SK-N-SH treated with all-trans-retinoic acid at 6 μM for 48 hours (cell line): Measurements from ENCODE around the gene LRCH1.
"Not testable (repeated sequence)": the region's sequence is repeated elsewhere in the genome, so short reads cannot be mapped to it uniquely, and the experiment has no call there.

ENCODE experiments used
- ATAC-seq: fragments of 200-7000 bp; cut with Tn5 transposase; 3 replicates; pipeline ENCODE4 v1.9.1; 2020; ENCODE audit warnings: mild to moderate bottlenecking, moderate library complexity
- ARNTL ChIP-seq: fragments of 450-650 bp; formaldehyde crosslinking; IDR thresholded peaks from 2 replicates; pipeline ENCODE4 v1.5.0; 2020; ENCODE audit warnings: low read depth, mild to moderate bottlenecking, moderate library complexity, borderline replicate concordance
- CSDC2 ChIP-seq: fragments of 250-450 bp; sonication (Bioruptor Pico); IDR thresholded peaks from 2 replicates; pipeline ENCODE4 v1.5.0; 2020; ENCODE audit warnings: mild to moderate bottlenecking, moderate library complexity
- ESRRG ChIP-seq: fragments of 250-450 bp; sonication (Bioruptor Pico); IDR thresholded peaks from 2 replicates; pipeline ENCODE4 v1.6.1; 2021; ENCODE audit warnings: mild to moderate bottlenecking
- GLIS3 ChIP-seq: fragments of 250-450 bp; sonication (Bioruptor Pico); IDR thresholded peaks from 2 replicates; pipeline ENCODE4 v1.5.0; 2020; ENCODE audit warnings: mild to moderate bottlenecking, moderate library complexity
- ISL1 ChIP-seq: fragments of 250-450 bp; sonication (Bioruptor Pico); IDR thresholded peaks from 2 replicates; pipeline ENCODE4 v2.1.2; 2022; ENCODE audit warnings: mild to moderate bottlenecking, moderate library complexity
- OSR1 ChIP-seq: fragments of 250-450 bp; sonication (Bioruptor Pico); IDR thresholded peaks from 2 replicates; pipeline ENCODE4 v1.8.0; 2022; ENCODE audit warnings: moderate library complexity, mild to moderate bottlenecking, inconsistent platforms
- PPARA ChIP-seq: fragments of 250-450 bp; sonication (Bioruptor Pico); IDR thresholded peaks from 2 replicates; pipeline ENCODE4 v1.5.0; 2020; ENCODE audit warnings: mild to moderate bottlenecking, borderline replicate concordance
- RARB ChIP-seq: fragments of 250-450 bp; sonication (Bioruptor Pico); IDR thresholded peaks from 2 replicates; pipeline ENCODE4 v1.8.0; 2021; ENCODE audit warnings: mild to moderate bottlenecking, moderate library complexity
- SNAI2 ChIP-seq: fragments of 250-450 bp; sonication (Bioruptor Pico); IDR thresholded peaks from 2 replicates; pipeline ENCODE4 v1.5.0; 2020; ENCODE audit warnings: mild to moderate bottlenecking, moderate library complexity
- TOX ChIP-seq: fragments of 250-450 bp; sonication (Bioruptor Pico); IDR thresholded peaks from 2 replicates; pipeline ENCODE4 v1.8.0; 2021; ENCODE audit warnings: mild to moderate bottlenecking, moderate library complexity, borderline replicate concordance
- ZC3H10 ChIP-seq: fragments of 250-450 bp; sonication (Bioruptor Pico); IDR thresholded peaks from 2 replicates; pipeline ENCODE4 v1.5.1; 2021; ENCODE audit warnings: mild to moderate bottlenecking, moderate library complexity
- ZFP3 ChIP-seq: fragments of 250-450 bp; sonication (Bioruptor Pico); IDR thresholded peaks from 2 replicates; pipeline ENCODE4 v1.5.0; 2020; ENCODE audit warnings: mild to moderate bottlenecking, moderate library complexity
- ZFP30 ChIP-seq: fragments of 450-650 bp; formaldehyde crosslinking; IDR thresholded peaks from 2 replicates; pipeline ENCODE4 v1.5.0; 2022; ENCODE audit warnings: mild to moderate bottlenecking, moderate library complexity
- ZNF565 ChIP-seq: fragments of 450-650 bp; formaldehyde crosslinking; conservative IDR thresholded peaks from 2 replicates; pipeline ENCODE4 v1.5.0; 2020; ENCODE audit warnings: low read depth, mild to moderate bottlenecking, moderate library complexity
- ZNF70 ChIP-seq: fragments of 450-650 bp; formaldehyde crosslinking; IDR thresholded peaks from 2 replicates; pipeline ENCODE4 v1.5.0; 2020; ENCODE audit warnings: mild to moderate bottlenecking, moderate library complexity
- TF ChIP-seq, protein P1 (sequence below): fragments of 250-450 bp; sonication (Bioruptor Pico); IDR thresholded peaks from 2 replicates; pipeline ENCODE4 v1.5.0; 2020; ENCODE audit warnings: mild to moderate bottlenecking, moderate library complexity
- TF ChIP-seq, protein P2 (sequence below): fragments of 250-450 bp; sonication (Bioruptor Pico); IDR thresholded peaks from 2 replicates; pipeline ENCODE4 v1.5.1; 2020; ENCODE audit warnings: low read depth, mild to moderate bottlenecking, moderate library complexity
- TF ChIP-seq, protein P3 (sequence below): fragments of 250-450 bp; sonication (Bioruptor Pico); IDR thresholded peaks from 2 replicates; pipeline ENCODE4 v1.8.0; 2020; ENCODE audit warnings: mild to moderate bottlenecking, moderate library complexity, borderline replicate concordance

The LRCH1 gene

DNA sequence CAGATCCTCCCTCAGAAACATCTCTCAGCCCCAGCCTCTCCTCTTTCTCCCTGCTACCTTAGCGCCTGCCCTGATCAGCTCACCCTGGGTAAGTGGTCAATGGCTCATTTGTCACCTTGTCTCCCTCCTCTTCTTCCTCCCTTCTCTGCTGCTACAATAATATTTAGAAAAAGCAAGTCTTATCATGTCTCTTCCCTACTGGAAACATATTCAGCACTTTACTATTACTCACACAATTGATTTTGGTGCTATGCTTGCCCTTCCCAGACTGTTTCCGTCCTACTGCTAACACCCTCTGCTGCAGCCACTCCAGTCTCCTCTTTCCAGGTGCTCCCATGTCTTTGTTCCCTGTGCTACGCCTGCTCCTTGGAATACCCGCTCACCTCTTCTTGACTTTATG, 208.2 kb downstream of the LRCH1 start (continued):
- TF ChIP-seq, protein P1, sequence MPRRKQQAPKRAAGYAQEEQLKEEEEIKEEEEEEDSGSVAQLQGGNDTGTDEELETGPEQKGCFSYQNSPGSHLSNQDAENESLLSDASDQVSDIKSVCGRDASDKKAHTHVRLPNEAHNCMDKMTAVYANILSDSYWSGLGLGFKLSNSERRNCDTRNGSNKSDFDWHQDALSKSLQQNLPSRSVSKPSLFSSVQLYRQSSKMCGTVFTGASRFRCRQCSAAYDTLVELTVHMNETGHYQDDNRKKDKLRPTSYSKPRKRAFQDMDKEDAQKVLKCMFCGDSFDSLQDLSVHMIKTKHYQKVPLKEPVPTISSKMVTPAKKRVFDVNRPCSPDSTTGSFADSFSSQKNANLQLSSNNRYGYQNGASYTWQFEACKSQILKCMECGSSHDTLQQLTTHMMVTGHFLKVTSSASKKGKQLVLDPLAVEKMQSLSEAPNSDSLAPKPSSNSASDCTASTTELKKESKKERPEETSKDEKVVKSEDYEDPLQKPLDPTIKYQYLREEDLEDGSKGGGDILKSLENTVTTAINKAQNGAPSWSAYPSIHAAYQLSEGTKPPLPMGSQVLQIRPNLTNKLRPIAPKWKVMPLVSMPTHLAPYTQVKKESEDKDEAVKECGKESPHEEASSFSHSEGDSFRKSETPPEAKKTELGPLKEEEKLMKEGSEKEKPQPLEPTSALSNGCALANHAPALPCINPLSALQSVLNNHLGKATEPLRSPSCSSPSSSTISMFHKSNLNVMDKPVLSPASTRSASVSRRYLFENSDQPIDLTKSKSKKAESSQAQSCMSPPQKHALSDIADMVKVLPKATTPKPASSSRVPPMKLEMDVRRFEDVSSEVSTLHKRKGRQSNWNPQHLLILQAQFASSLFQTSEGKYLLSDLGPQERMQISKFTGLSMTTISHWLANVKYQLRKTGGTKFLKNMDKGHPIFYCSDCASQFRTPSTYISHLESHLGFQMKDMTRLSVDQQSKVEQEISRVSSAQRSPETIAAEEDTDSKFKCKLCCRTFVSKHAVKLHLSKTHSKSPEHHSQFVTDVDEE (CRISPR knock-in tag), result no peak

DNA sequence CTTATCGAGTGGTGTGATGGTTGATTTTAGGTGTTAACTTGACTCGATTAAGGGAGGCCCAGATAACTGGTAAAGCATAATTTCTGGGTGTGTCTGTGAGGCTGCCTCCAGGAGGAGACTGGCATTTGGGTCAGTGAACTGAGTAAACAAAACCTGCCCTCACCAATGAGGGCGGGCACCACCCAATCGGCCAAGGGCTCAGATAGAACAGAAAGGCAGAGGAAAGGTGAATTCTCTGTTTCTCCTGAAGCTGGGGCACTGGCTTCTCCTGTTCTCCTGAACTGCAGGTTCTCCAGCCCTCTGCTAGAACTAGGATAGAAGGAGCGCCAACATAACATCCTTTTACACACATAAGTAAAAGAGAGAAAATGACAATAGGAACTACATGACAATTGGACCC, 208.9 kb downstream of the LRCH1 start:
- TF ChIP-seq ZNF565 (CRISPR knock-in tag), result no peak
- TF ChIP-seq GLIS3 (CRISPR knock-in tag), result no peak
- TF ChIP-seq ZFP3, result no peak
- no peak for TF ChIP-seq ISL1
- TF ChIP-seq, protein P1 (CRISPR knock-in tag), result no peak
- no peak for TF ChIP-seq CSDC2 (CRISPR knock-in tag)
- TF ChIP-seq TOX (CRISPR knock-in tag), result no peak
- no peak for TF ChIP-seq ZFP30 (CRISPR knock-in tag)
- TF ChIP-seq ZNF70 (CRISPR knock-in tag), result no peak
- TF ChIP-seq, protein P2, sequence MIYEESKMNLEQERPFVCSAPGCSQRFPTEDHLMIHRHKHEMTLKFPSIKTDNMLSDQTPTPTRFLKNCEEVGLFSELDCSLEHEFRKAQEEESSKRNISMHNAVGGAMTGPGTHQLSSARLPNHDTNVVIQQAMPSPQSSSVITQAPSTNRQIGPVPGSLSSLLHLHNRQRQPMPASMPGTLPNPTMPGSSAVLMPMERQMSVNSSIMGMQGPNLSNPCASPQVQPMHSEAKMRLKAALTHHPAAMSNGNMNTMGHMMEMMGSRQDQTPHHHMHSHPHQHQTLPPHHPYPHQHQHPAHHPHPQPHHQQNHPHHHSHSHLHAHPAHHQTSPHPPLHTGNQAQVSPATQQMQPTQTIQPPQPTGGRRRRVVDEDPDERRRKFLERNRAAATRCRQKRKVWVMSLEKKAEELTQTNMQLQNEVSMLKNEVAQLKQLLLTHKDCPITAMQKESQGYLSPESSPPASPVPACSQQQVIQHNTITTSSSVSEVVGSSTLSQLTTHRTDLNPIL (CRISPR knock-in tag), result no peak
- TF ChIP-seq PPARA (CRISPR knock-in tag), result no peak
- TF ChIP-seq SNAI2 (CRISPR knock-in tag), result no peak
- no peak for TF ChIP-seq ESRRG
- TF ChIP-seq, protein P3, sequence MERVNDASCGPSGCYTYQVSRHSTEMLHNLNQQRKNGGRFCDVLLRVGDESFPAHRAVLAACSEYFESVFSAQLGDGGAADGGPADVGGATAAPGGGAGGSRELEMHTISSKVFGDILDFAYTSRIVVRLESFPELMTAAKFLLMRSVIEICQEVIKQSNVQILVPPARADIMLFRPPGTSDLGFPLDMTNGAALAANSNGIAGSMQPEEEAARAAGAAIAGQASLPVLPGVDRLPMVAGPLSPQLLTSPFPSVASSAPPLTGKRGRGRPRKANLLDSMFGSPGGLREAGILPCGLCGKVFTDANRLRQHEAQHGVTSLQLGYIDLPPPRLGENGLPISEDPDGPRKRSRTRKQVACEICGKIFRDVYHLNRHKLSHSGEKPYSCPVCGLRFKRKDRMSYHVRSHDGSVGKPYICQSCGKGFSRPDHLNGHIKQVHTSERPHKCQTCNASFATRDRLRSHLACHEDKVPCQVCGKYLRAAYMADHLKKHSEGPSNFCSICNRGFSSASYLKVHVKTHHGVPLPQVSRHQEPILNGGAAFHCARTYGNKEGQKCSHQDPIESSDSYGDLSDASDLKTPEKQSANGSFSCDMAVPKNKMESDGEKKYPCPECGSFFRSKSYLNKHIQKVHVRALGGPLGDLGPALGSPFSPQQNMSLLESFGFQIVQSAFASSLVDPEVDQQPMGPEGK (CRISPR knock-in tag), result no peak
- no peak for TF ChIP-seq RARB (CRISPR knock-in tag)
- no peak for TF ChIP-seq ARNTL (CRISPR knock-in tag)
- no peak for TF ChIP-seq ZC3H10 (CRISPR knock-in tag)
- no peak for ATAC-seq

DNA sequence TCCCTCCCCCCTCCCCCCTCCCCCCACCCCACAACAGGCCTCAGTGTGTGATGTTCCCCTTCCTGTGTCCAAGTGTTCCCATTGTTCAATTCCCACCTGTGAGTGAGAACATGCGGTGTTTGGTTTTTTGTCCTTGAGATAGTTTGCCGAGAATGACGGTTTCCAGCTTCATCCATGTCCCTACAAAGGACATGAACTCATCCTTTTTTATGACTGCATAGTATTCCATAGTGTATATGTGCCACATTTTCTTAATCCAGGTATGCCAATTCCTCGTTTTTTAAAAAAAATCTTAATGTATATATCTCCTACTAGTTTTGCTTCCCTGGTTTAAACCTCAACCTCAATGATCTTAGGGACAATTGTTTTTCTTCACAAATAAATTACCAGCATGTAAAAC, 217.0 kb downstream of the LRCH1 start:
- ATAC-seq, result not testable (repeated sequence)

DNA sequence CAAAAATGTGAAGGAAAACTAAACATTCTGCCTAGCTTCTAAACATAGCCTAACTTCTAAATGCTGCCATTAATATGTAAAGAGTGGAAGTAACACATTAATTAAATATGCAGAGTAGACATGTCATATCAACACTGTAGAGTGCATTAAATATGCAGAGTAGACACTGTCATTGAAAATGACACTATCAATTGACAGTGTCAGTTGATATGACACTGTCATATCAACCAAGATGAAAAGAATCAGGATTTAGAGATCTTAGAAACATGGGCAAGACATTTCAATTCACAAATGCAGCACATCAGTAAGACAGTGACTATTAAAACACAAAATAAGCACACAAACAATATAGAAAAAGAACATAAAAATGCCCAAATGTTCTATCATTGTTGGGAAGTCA, 218.7 kb downstream of the LRCH1 start:
- TF ChIP-seq ZC3H10 (CRISPR knock-in tag), result no peak
- TF ChIP-seq RARB (CRISPR knock-in tag), result no peak
- TF ChIP-seq OSR1, result no peak
- TF ChIP-seq, protein P1 (CRISPR knock-in tag), result no peak
- no peak for TF ChIP-seq PPARA (CRISPR knock-in tag)
- no peak for TF ChIP-seq ESRRG
- ATAC-seq, result no peak
